ENCODE data around the gene CELF2.
"Not testable (repeated sequence)": the region's sequence is repeated elsewhere in the genome, so short reads cannot be mapped to it uniquely, and the experiment has no call there.

The CELF2 gene

DNA sequence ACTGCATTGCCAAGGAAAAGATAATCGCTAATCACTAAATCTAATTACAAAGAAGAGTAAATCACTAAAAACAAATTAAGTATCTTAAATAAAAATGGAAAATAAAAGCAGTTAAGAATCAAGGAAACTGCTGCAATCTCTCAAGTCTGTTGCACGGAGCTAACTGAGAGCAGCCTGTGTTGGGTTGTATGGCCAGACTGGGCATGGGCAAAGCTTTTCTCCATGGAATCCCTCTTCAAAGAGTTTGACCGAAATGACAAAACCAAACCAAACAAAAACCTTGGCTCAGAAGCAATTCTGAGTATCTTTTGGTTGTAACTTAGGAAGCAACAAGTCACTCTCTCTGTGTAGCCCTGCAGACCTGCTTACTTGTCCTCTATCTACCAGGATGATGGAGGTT, 78.8 kb downstream of the CELF2 start:
- DNase-seq (ENCODE audit: low read depth in 2 of 2) = no peak

DNA sequence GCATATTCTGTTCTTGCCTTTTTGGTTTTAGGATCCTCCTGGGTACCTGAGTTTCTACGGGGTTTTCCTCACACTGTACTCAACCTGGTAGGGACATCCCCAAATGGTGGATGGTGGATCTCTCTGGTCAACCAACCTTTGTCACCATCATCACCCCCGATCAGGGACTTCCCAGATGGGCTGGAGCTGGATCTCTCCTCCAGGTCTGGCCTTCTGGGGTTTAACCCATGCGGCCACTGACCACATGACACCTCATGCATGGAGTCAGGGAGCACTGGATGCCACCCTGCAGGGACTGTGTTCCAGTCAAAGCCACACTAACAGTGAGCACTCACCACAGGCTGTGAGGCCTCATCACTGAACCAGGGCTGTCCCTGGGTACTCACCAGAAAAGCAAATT, 80.0 kb downstream of the CELF2 start:
- DNase-seq (ENCODE audit: low read depth in 2 of 2) = no peak

DNA sequence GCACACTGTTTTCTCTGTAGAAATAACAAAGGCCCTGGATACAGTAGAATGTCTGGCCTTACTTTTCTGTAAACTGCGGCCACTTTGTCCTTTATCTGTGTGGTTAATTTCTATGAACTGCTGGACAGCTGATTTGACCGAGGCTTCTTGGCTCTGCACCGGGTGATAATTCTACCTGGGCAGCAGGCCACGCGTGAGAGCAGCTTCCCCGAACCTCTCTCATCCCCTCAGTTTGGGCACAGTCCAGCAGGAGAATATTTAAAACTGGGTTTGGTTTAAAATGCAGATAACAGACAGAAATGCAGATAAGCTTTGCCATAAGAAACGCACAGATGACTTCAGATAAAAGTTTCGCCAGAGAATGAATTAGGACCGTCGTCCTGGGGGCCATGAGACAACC, 81.0 kb downstream of the CELF2 start:
- DNase-seq (ENCODE audit: low read depth in 2 of 2) = no peak

DNA sequence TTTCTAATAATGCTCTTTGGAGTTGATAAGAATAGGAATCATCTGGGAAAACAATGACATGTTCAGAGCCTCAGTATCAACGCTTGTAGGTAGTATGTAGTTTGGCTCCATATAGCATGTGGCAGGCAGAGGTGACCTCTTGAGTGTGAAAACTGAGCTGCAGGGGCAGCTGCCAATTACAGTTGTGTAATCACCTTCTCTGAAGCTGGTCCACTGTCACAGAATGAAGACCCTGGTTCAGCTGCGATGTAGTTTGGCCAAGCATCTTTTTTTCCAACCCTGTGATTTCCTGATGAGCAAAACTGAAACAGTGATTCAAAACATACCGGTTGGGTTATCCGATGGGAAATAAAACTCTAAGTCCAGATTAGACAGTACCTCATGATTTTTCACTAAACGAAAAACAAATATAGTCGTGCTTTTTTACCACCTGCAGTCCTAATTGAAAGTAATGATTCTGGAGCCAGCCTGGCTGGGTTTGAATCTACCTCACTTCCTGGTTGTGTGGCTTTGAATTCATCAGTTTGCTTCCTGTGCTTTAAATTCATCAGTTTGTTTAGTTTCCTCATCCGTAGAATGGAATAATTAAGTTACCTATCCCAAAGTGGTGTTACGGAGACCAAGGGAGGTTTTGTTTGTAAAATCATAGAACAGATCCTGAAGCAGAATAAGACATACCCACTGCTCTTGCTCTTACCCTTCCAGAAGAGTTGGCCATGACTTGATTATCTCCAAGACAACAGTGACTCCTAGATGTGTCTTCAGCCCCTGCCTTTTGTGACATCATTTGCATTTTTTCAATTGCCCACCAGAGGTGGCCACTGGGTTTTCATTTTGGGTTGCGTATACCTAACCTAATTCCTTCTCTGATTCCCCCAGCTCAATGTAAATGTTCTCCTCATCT, 87.4 kb downstream of the CELF2 start:
- no peak for DNase-seq (ENCODE audit: low read depth in 2 of 2)

DNA sequence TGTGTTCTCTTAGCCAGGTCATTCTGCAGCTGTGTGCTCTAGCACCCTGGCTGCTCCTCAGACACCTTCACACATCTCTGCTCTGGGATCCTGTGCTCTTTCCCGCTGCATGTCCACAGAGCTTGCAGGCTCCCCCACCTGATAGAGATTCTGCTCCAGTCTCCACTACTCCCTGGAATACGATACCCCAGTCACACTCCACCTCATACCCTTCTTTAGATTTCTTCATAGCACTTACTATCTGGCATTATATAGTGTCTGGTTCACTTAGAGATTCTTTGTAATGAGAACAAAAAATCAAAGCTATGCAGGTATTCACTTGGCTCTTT, 88.0 kb downstream of the CELF2 start:
- no peak for DNase-seq (ENCODE audit: low read depth in 2 of 2)

DNA sequence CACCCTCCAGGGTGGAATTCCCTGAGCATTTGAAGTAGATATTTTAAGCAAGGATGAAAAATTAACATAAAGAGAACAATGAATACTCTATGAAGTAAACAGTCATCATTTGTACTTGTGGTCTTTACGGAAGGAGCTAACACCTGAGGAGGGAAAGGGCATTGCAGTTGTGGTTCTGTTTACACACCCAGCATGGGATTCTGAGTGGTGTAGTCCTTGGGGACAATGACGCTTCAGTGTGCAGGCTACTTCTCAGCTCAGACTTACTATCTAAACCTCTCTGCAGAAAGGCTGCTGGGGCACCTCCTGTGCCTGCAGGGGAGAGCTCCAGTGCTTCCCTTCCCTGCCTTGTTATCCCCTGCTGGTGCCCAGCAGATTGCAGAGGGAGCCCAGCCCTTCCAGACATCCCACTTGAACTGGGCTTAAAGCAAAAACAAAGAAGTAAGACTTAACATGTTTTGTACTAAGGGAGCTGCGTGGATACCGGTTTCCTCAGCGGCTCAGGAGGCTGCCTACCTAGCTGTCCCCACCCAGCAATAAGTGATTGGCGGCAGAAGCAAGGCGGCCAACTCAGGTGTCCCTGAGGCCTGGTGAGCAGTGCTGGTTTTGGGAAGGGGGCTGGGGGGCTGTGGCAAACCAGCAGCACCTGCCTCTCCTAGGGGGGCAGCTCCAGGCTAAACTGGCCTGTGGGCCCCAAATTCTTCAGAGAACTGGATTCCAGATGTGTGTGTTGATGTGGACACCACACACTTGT, 89.1 kb downstream of the CELF2 start:
- DNase-seq (ENCODE audit: low read depth in 2 of 2) = no peak

DNA sequence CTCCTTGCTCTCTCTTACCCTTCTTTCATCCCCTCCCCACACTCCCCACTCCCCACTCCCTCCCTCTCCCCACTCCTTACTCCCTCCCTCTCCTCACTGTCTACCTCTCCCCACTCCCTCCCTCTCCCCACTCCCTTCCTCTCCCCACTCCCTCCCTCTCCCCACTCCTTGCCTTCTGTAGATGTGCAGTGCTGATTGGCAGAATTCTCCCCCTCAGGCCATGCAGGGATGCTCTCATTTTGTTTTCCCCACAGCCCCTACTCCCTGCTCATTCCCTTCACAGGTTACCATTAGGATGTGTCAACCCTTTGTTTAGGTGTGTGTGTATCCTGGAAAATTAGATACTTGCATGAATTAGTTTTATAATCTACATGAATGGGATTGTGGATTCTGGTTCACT, 90.3 kb downstream of the CELF2 start:
- DNase-seq (ENCODE audit: low read depth in 2 of 2) = no peak

DNA sequence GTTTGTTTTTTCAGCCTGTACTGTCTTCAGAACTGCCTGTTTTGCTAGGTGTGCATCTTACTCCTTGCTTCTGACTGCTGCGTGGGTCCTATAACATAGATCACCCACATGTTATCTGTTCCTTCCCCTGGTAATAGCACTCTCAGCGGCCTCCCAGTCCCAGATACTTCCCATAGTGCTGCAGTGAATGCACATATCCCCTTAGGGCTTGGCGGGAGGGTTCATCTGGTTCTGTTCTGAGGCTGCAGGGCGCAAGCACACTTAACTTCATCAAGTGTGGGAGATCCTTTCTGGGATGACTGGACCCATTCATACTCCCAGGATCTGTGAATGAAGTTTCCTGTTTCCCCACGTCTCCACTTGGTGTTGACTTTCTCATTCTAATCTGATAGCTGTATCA, 90.7 kb downstream of the CELF2 start:
- no peak for DNase-seq (ENCODE audit: low read depth in 2 of 2)

DNA sequence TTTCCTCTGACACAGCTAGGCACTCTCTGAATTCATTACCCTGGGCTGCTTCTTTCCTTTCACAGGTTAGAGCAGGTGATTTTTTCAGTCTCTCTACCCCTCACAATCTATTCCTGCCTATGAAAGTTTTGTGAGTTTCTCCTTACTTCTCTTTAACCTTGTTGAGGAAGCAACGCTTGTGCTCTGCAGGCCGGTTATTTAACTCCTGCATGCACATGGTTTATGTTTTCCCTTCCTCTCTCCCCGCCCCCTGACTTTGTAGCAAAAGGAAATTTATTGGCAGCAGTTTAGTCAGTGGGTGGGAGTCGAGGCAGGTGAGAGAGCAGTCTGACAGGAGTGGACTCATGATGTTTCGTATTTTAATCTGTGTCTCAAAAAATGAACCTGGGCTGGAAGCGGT, 91.9 kb downstream of the CELF2 start:
- DNase-seq (ENCODE audit: low read depth in 2 of 2) = no peak

DNA sequence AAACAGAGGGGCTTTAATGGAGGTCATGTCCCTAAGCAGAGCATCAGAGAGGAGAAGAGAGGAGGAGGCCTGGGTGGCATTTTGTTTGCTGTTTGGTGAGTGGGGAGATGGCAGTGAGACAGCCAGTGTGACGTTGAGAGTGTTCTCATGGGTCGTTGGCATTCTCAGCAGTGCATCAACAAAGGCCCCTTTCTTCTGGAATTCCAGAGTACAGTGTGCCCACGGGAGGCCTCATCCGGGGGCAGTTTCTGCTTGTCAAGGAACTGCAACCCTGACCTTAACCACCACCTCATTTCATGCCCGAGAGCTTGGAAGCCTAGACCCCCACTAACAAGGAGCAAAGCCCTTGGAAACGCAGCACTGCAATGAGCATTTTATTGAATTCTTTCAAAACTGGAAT, 92.9 kb downstream of the CELF2 start:
- DNase-seq (ENCODE audit: low read depth in 2 of 2) = no peak

DNA sequence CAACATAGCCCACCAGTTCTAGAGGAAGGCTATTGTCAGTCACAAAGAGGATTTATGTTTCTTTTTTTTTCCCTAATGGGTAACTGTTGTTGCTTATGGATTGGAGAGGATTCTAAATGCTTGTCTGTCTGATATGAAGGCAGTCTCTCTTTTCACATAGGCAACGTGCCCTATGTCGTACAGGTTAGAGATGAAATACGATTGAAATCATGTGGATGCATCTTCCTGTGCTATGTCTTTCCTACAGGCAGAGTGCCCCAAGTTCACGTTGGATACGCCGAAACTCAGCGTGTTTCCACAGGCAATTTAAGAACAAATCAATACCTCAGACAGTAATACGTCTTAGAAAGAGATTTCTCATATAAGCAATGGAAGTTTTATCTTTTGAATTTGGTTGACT, 93.8 kb downstream of the CELF2 start:
- no peak for DNase-seq (ENCODE audit: low read depth in 2 of 2)

DNA sequence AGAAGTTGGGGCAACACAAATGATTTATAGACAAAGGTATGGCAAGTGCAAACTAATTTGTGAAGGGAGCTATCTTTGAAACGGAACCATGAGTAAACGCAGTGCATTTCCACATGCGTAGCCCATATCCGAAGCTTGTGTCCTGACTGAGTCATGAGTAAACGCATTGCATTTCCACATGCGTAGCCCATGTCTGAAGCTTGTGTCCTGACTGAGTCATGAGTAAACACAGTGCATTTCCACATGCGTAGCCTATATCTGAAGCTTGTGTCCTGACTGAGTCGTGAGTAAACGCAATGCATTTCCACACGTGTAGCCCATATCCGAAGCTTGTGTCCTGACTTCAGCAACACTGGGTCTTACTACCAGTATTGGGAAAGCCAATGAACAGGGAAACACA, 95.0 kb downstream of the CELF2 start:
- DNase-seq (ENCODE audit: low read depth in 2 of 2) = no peak

DNA sequence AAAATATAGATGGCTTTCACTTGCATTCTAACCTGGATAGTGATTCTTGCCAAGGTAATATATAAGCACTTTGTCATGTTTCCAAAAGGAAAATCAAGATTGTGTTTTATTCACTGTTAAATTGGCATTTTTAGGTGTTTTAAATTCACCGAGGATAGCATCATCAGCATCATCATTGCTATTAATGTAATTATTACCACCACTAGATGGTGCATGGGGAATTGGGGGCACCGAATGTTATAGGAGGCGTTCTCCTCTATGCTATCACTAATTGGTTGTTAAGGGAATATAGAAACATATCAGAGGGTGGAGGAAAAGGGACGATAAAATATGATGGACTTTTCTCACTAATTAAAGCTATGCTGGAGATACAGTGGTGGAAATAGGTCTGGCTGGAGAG, 95.5 kb downstream of the CELF2 start:
- no peak for DNase-seq (ENCODE audit: low read depth in 2 of 2)

DNA sequence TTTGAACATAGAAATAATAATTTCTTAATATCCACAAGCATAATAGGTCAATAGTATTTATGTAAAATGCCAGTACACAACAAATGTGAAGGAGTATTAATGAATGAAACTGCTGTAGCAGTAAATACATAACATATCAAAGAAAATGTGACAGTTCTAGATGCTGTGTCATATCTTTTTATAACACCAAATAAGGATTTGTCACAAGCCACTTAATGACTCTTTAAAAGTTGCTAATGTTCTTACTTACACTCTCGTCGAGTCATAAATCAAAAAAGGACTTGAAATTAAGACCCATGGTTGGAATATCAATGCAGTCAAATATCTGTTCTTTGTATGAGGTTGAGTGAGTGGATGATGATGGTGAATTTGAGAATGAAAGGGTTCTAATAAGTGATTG, 96.6 kb downstream of the CELF2 start:
- no peak for DNase-seq (ENCODE audit: low read depth in 2 of 2)

DNA sequence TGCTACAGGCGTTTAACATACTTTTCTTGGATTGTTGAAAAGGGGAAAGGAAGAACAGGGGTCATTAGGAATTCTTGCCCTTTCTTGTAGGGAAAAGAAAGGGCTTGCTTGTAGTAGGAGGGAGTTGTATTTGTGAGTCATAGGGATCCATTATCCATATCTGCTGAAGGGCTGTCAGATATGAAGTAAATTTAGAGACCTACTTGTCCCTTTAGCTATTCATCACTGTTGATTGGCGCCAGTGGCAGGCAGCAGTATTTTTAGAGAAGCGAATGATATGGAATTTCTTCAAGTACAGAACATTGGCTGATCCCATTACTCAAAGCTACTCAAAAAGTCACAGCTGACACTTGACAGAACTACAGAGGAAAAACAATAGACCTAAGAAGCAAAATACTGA, 97.7 kb downstream of the CELF2 start:
- no peak for DNase-seq (ENCODE audit: low read depth in 2 of 2)

DNA sequence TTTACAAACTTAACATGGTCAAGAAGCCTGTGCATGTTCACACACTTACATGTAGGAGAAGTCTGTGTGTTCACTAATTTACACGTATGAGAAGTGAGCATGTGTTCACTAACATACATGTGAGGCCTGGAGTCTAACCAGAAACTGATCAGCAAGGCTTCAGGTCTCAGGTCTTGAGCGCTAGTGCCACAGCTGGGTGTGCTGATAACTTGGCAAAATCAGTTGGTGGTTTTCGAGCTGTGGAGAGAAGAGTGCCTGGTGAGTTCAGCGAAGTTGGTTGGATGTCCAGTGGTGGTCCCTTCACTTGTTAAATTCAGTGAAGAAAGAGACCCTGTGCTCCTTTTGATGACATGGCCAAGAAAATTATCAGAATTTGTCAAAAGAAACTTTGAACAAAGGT, 98.7 kb downstream of the CELF2 start:
- DNase-seq (ENCODE audit: low read depth in 2 of 2) = no peak

DNA sequence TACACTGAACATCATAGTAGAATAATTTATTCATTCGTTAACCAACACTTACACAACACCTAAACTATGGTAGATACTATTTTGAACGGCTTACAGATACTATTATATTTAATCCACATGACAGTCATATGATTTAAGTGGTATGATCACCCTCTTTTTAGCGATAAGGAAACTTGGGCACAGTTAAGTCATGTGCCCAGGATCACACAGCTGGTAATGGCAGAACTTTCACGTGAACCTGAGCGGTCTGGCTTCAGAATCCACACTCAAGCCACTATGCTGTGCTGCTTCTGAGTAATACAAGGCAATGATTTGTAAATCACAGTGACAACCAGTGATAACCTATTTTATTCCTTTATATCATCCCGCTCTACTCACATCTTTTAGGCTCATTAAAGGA, 99.1 kb downstream of the CELF2 start:
- DNase-seq (ENCODE audit: low read depth in 2 of 2) = no peak

DNA sequence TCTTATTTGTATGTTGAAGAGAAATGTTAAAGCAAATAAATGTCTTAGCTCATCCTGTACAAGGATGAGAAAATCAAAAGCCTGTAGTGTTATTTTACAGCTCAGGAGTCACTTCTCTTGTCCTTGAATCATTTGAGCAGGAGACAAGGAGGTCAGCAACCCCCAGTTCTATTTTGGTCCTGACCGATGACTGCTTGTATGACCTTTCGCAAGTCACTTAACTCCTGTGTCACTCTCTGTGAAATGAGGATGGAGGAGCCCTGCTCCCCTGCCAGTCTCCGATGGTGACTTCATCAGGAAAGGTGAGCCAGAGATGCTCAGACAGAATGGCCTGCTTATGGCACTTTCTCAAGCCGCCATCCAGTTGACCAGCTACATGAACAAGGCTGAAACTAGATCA, 101.0 kb downstream of the CELF2 start:
- no peak for DNase-seq (ENCODE audit: low read depth in 2 of 2)

DNA sequence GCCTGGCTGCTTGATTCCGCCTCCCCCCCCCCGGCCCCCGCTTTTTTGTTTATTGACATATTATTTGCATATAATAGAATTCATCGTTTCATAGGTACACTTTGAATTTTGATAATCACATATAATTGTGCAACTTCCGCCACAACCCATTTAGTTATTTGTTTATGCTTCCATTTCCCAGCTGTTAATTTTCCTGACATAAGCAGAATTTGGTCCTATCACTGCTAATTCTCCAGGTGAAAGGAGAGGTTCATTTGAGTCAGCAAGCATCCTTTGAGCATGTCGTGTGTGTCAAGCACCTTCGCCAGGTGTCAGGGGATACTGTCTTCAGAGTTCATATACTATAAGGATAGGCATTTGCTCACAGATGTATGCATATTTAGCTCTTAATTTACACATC, 102.2 kb downstream of the CELF2 start:
- no peak for DNase-seq (ENCODE audit: low read depth in 2 of 2)

DNA sequence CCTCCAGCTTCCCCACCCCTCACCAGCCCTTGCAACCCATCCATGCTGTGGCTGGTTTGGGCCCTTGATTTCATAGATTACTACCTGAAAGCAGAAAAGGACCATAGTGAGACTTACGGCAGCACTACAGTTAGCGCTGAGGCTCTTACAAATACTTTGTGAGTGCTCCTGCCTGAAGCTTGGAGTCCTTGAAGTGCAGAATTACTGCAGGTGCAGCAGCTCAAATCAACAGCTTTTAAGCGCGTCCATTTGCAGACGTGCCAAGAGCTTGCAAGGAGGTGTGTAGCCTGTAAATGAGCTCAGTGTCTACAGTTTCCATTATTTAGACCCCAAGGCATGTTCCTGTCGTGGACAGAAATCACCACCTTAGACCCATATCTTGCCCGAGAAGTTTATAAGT, 103.0 kb downstream of the CELF2 start:
- DNase-seq (ENCODE audit: low read depth in 2 of 2) = no peak

DNA sequence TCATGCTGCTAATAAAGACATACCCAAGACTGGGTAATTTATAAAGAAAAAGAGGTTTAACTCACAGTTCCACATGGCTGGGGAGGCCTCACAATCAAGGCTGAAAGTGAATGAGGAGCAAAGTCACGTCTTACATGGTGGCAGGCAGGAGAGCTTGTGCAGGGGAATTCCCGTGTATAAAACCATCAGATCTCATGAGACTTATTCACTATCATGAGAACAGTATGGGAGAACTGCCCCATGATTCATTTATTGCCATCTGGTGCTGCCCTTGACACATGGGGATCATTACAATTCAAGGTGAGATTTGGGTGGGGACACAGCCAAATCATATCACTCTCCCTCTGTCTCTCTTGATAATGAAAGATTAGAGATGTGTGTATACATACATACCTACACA, 106.2 kb downstream of the CELF2 start:
- not testable (repeated sequence) for DNase-seq (ENCODE audit: low read depth in 2 of 2)

DNA sequence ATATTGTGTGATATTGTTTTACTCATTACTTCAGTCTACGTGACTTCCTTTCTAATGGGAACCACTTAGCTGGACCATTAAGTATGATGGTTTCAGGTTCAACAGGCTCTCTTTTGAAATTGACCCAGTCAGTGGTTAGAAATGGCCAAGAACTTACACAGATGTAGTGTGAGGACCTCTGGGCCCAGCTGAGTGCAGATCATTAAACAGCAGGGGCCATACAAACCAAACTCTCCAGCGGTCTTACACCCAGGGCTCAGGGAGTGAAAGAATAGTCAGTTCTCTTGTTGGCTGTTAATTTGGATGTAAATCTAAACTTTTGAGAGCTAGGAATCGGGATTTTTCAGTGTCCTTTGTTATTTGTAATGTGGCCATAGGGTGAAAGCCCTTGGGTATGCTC, 107.3 kb downstream of the CELF2 start:
- no peak for DNase-seq (ENCODE audit: low read depth in 2 of 2)

DNA sequence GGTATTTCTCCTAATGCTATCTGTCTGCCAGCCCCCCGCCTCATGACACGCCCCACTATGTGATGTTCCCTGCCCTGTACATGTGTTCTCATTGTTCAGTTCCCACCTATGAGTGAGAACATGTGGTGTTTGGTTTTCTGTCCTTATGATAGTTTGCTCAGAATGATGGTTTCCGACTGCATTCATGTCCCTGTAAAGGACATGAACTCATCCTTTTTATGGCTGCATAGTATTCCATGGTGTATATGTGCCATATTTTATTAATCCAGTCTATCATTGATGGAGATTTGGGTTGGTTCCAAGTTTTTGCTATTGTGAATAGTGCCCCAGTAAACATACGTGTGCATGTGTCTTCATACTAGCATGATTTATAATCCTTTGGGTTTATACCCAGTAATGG, 109.3 kb downstream of the CELF2 start:
- DNase-seq (ENCODE audit: low read depth in 2 of 2) = not testable (repeated sequence)

All from activated CD8-positive, alpha-beta memory T cell treated with anti-CD3 and anti-CD28 coated beads for 4 hours (primary cell).